ENCODE measurements around the gene NGEF.

The NGEF gene

GRCh38 chr2:233033672-233034071, 20.6 kb upstream of the NGEF start:
- TF ChIP-seq CTCF (IDR thresholded peaks at IDR 0.05) = no peak

- no peak for TF ChIP-seq CTCF (IDR thresholded peaks at IDR 0.05)
Observed at GRCh38 chr2:233032551-233033320, 19.7 kb upstream of the NGEF start, which contains the start of gene NEU2. NEU2 (plus strand) TSS chr2:233032672; CDS start chr2:233032672, 0 bp downstream.

DNA sequence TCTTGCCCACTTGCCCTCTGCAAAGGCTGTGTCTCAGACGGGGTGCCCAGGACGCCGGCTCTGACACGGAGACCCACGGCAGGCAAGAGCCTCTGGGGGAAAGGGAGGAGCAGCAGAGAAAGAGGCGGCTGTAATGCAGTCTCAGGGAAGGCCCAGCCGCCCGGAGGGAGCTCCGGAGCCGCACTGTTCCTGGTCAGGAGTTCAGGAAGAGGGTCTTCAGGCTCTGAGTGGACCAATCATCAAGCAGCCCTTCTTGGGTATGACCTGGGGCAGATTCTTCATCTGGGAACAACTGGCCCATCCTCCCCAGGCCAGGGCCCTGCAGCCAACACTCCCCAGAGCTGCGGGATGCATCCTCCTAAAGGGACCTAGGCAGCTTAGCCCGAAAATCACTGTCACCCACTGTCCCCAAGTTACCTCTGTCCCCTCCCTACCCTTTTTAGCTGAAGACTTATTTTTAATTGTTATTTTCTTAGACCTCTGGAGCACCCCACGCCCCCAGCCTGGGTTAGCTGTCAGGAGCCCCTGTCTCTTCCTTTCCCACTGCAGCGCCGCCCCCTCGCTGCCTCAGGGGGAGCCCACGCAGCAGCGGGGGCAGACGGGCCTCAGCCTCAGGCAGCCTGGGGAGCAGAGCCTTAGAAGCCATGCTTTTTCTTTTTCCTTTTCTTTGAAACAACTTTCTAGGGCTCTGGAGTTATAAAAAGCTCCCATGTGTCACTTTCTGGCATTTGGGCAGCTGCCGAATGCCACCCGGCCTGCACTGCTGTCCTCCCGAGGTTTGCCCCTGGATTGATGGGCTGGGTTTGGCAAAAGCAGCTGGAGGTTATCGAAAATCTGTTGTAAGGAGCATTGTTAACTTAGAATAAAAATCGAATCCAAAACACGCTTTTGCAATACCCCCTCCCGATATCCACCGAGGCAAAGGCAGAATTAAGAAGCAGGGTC, 18.8 kb upstream of the NGEF start:
- TF ChIP-seq CTCF (IDR thresholded peaks at IDR 0.05) = no peak

GRCh38 chr2:233029321-233029720, 16.3 kb upstream of the NGEF start:
- TF ChIP-seq CTCF (IDR thresholded peaks at IDR 0.05) = no peak

GRCh38 chr2:233026198-233026813, 13.2 kb upstream of the NGEF start:
- no peak for TF ChIP-seq CTCF (IDR thresholded peaks at IDR 0.05)

- TF ChIP-seq CTCF (IDR thresholded peaks at IDR 0.05) = no peak
Observed at GRCh38 chr2:233025706-233026105, 12.7 kb upstream of the NGEF start.

GRCh38 chr2:233023761-233024410, 10.8 kb upstream of the NGEF start:
- no peak for TF ChIP-seq CTCF (IDR thresholded peaks at IDR 0.05)

Measured in LNCAP (cell line).